SK-N-SH (cell line): ENCODE results near the gene HHAT.

Source experiments
- CHD2 ChIP-seq: fragments of 150-350 bp; IDR thresholded peaks from 2 replicates; pipeline ENCODE4 v1.6.1; 2018; ENCODE audit warnings: low read length; ENCODE audit not compliant: partially characterized antibody
- EP300 ChIP-seq, 2 experiments: IDR thresholded peaks; 2 replicates each; pipeline versions ENCODE4 v1.4.0 to v1.6.1; 2012; ENCODE audit warnings: borderline replicate concordance in 1 of 2, low read depth in 1 of 2, low read length in 1 of 2
- MEF2A ChIP-seq: IDR thresholded peaks from 2 replicates; pipeline ENCODE4 v1.4.0; 2012; ENCODE audit warnings: low read depth, borderline replicate concordance
- MXI1 ChIP-seq: IDR thresholded peaks from 2 replicates; pipeline ENCODE4 v1.6.1; 2012; ENCODE audit warnings: mild to moderate bottlenecking, low read depth, low read length, improper control_type of control experiment
- NFIC ChIP-seq: IDR thresholded peaks from 2 replicates; pipeline ENCODE4 v1.4.0; 2012; ENCODE audit warnings: borderline replicate concordance
- POLR2AphosphoS5 ChIP-seq: IDR thresholded peaks from 2 replicates; pipeline ENCODE4 v1.6.1; 2012; ENCODE audit warnings: low read depth, low read length
- RAD21 ChIP-seq: IDR thresholded peaks from 2 replicates; pipeline ENCODE4 v1.6.1; 2012; ENCODE audit warnings: mild to moderate bottlenecking, low read length
- TF ChIP-seq, protein P1 (sequence below): fragments of 200-600 bp; sonication (generic); IDR thresholded peaks from 2 replicates; pipeline ENCODE4 v1.6.1; 2017; ENCODE audit warnings: antibody characterized with exemption, mild to moderate bottlenecking, moderate library complexity
- TF ChIP-seq, protein P2 (sequence below): IDR thresholded peaks from 2 replicates; pipeline ENCODE4 v1.4.0; 2012; ENCODE audit warnings: low read depth, borderline replicate concordance

DNA sequence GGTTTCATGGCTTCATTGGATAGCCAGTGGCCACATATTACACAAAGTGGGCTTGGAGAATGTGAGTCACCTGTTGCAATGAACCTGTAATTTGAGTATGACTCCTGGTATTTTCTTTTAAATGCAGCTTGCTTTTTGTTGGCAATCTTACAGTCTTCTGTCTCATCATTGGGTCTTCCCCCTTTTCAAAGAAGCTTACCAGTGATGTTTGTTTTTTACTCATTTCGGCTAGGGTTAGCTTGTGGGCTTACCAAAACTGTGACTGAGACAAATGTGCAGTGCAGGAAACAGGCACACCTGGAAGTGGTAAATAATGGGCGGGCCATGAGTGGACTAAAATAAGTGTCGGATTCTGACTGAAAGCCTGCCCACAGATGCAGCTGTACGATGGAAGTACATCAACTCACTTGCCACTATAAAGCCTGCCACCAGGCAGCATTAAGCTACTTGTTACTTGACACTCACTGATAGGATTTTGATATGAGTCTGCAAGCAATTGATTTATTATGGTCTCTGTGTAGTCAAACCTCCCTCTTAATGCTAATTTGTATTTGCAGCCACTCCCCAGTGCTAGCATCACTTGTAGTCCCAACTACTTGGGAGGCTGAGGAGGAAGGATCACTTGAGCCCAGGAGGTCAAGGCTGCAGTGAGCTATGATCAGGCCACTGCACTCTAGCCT, 4.2 kb downstream of the HHAT start:
- TF ChIP-seq EP300 (IDR thresholded peaks at IDR 0.05; ENCODE audit: borderline replicate concordance in 1 of 2, low read depth in 1 of 2, low read length in 1 of 2) (no peak), CHD2 (no peak), MEF2A (no peak), MXI1 (no peak), RAD21 (no peak), NFIC (no peak), POLR2AphosphoS5 (no peak)
- TF ChIP-seq, protein P1, sequence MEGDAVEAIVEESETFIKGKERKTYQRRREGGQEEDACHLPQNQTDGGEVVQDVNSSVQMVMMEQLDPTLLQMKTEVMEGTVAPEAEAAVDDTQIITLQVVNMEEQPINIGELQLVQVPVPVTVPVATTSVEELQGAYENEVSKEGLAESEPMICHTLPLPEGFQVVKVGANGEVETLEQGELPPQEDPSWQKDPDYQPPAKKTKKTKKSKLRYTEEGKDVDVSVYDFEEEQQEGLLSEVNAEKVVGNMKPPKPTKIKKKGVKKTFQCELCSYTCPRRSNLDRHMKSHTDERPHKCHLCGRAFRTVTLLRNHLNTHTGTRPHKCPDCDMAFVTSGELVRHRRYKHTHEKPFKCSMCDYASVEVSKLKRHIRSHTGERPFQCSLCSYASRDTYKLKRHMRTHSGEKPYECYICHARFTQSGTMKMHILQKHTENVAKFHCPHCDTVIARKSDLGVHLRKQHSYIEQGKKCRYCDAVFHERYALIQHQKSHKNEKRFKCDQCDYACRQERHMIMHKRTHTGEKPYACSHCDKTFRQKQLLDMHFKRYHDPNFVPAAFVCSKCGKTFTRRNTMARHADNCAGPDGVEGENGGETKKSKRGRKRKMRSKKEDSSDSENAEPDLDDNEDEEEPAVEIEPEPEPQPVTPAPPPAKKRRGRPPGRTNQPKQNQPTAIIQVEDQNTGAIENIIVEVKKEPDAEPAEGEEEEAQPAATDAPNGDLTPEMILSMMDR = no peak
- TF ChIP-seq, protein P2, sequence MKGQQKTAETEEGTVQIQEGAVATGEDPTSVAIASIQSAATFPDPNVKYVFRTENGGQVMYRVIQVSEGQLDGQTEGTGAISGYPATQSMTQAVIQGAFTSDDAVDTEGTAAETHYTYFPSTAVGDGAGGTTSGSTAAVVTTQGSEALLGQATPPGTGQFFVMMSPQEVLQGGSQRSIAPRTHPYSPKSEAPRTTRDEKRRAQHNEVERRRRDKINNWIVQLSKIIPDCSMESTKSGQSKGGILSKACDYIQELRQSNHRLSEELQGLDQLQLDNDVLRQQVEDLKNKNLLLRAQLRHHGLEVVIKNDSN = no peak
